NCI-H510A (cell line): Measurements from ENCODE around the gene ELOA2.
"Not testable (repeated sequence)": the region's sequence is repeated elsewhere in the genome, so short reads cannot be mapped to it uniquely, and the experiment has no call there.

Experiments
- DNase-seq: peaks from one replicate; lab custom pipeline; 2025; lab: John Stamatoyannopoulos, UW

Gene ELOA2, protein sequence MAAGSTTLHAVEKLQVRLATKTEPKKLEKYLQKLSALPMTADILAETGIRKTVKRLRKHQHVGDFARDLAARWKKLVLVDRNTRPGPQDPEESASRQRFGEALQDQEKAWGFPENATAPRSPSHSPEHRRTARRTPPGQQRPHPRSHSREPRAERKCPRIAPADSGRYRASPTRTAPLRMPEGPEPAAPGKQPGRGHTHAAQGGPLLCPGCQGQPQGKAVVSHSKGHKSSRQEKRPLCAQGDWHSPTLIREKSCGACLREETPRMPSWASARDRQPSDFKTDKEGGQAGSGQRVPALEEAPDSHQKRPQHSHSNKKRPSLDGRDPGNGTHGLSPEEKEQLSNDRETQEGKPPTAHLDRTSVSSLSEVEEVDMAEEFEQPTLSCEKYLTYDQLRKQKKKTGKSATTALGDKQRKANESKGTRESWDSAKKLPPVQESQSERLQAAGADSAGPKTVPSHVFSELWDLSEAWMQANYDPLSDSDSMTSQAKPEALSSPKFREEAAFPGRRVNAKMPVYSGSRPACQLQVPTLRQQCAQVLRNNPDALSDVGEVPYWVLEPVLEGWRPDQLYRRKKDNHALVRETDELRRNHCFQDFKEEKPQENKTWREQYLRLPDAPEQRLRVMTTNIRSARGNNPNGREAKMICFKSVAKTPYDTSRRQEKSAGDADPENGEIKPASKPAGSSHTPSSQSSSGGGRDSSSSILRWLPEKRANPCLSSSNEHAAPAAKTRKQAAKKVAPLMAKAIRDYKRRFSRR

GRCh38 chr18:47035156-47035671 is at the start of gene ELOA2:
Gene ELOA2, minus strand, starts transcription at chr18:47035621. Its CDS starts 357 bp downstream, at chr18:47035264.
- DNase-seq = no peak

DNA sequence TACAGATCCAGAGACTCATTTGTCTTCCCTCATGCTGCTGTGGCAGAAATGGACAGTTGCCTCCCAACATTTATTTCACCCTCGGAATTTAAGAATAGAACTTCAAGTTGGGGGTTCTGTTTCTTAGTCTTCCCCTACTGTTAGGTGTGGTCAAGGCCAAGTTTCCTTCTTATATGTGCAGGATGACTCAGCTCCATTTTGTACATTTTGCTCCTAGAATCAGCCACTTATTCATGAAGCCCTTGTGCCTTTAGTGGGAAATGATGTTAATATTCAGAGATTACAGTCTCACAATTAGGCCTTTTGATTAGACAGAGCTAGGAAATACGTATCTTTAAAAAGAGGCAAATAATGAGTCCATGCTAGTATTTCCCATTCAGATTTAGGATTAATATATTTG is 46.2 kb upstream of the ELOA2 start:
- DNase-seq = no peak

- DNase-seq = no peak
Observed at GRCh38 chr18:47080872-47081271, 45.5 kb upstream of the ELOA2 start.

DNA sequence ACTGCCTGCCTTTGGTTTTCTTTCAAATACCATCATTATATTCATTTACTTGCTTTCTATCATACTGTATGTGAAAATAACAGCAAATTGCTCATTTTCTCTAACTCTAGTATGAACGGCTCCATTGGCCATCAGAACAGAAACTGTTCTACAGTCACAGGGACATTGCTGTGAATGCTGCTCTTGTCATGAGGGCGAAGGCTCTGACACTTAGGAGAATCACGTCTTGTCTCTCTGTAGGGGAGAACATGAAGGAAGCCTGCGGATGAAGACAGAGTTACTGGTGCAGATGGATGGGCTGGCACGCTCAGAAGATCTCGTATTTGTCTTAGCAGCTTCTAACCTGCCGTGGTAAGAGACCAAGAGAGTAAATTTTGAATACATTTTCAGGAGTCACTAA is 41.7 kb upstream of the ELOA2 start:
- no peak for DNase-seq

DNA sequence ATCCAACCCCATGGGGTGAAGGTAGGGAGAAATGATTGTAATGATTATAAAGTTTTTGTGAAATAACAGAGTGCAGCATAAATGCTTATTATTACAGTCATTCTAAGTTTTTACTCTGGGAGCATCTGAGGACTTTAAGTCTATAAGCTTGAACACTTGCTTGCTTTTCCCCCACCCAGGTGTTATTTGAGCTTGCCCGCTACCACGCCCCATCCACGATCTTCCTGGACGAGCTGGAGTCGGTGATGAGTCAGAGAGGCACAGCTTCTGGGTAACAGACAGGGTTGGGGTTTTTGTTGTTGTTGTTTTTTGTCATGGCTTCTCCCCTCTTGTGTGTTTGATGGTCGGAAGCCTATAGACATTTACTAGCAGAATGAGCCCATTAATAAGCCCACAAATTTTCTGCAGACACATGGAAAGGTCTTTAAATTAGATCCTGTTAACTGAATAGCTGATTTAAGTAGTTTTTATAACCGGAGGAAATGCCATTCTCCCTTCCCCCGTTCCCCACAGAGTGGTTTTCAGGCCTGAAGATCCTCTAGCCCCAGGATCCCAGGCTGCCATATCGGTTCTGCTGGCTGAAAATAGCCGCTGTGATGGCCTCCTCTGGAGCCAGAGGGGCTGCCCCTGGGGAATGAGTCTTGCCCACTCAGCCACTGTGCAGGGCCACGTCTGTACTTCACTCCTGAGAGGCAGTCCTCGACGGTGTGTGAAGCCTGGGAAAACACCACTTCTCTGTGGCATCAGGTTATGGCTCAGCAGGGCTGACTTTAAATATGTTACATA is 39.9 kb upstream of the ELOA2 start:
- DNase-seq = no peak

DNA sequence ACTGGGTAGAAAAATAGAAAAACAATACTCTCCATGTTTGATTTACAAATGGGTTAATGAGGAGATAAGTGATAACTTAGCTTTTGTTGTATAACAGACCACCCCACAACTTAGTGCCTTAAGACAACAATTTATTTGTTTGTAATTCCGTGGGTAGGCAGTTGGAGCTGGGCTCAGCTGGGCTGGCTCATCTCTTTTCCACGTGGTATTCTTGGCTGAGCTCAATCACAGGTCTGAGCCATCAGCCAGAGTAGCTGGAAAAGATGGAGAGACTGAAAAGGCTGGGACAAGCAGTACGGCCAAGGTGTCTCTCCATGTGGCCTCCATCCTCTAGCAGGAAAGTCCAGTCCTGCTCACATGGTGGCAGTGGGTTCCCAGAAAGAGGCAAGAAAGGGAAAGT is 32.2 kb upstream of the ELOA2 start:
- no peak for DNase-seq

DNA sequence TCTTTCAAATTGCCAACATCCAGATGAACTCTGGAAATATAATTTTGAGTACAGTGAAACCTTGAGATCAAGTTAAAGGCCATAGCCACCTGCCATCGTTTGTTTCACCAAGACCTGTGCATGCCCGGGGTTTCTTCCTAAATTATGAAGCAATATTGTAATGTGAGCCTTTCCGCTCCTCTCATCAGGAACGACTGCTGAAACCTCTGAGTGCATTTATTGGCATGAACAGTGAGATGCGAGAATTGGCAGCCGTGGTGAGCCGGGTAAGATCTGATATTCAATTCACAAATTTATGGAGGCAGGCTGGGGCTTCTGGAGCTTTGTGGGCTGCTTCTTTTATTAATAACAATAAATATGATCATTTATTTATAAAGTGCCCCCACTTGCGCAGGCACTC is 27.7 kb upstream of the ELOA2 start:
- no peak for DNase-seq

DNA sequence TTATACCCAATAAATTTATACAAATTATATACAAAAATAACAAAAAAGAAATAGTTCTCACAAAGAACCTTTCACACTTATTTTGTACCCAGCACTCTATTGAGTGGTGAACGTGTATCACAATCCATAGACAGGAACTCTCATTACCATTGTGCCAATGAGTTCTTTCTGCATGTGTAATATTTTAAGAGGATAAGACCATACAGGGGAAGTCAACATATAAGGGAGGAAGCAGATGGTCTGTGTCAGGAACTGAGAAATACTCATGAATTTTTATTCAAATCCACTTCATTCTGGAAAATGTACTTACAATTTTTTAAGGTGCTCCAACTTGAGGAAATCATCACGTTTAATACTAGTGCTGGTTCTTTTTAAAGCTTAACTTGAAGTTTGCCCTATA is 27.1 kb upstream of the ELOA2 start:
- no peak for DNase-seq

GRCh38 chr18:47054369-47054768 is 18.9 kb upstream of the ELOA2 start:
- DNase-seq = no peak

GRCh38 chr18:47050468-47050867 is 15.0 kb upstream of the ELOA2 start:
- DNase-seq = no peak

GRCh38 chr18:47040982-47041381 is 5.6 kb upstream of the ELOA2 start:
- no peak for DNase-seq

DNA sequence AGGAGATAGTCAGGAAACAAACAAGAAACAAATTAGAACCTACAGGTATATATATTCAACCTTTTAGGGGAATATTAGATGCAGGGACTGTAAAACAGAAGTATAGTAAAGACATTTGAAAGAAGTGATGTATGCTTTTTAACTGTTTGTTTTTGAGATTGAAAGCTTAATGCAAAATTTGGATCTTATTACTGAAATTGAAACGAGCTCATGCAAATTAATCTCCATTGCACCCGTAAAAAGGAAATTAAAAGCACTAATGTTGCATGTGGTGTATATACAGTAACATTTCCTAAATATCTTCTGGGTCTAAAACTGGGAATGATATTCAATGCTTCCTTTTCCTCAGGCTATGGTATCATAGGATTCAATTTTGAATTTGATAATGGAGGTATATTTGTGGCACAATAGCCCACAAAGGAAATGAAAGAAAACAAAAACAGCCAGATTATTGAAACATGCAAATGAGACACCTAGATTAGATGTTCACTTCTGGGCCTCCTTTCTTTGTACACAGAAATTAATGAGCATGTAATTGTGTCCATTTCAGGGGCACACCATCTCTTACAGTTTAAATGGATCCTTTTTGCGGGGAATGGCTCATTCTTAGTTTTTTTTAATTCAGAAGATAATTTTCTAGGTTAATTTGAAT is 1.6 kb upstream of the ELOA2 start:
- DNase-seq = no peak

GRCh38 chr18:47036298-47036874 is 965 bp upstream of the ELOA2 start:
- no peak for DNase-seq

GRCh38 chr18:47034591-47034990 is 830 bp downstream of the ELOA2 start:
- not testable (repeated sequence) for DNase-seq

- no peak for DNase-seq
Observed at GRCh38 chr18:47032945-47033344, 2.5 kb downstream of the ELOA2 start.

- DNase-seq = not testable (repeated sequence)
Observed at GRCh38 chr18:47030887-47031286, 4.5 kb downstream of the ELOA2 start.

- not testable (repeated sequence) for DNase-seq
Observed at GRCh38 chr18:47029684-47030353, 5.6 kb downstream of the ELOA2 start.

- not testable (repeated sequence) for DNase-seq
Observed at GRCh38 chr18:47028738-47029137, 6.7 kb downstream of the ELOA2 start.

DNA sequence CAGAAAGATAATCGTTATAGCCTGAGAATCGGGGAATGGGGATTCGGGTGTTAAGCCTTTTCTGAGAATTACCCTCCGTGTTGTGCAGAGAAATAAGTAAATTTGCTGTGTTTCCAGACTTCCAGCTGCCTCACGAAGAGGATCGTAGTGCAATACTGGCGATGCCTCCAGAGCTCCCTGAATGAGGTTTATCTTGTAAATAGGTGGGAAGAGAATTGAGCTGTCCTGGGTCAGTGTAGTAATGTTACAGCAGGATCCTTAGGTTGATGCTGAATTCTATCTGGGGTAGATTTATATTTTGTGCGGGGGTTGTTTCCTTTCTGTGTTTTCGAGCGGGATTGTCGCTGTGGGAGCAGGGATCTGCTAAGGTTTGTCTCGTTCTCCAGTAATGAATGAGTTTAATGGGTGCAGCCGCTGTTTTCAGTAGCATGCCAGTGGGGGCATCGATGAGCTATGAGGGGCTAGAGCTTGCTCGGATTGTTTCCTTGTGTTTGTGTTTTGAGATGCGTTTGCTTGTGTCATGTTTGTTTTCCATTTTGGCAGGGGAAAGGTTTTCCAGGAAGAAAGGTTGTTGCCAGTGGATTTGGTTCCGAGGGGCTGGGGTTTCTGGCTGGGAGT is 9.8 kb downstream of the ELOA2 start:
- DNase-seq = not testable (repeated sequence)

- DNase-seq = not testable (repeated sequence)
Observed at GRCh38 chr18:47023769-47024465, 11.5 kb downstream of the ELOA2 start.
